GM19099 (cell line): Measurements from ENCODE around the gene SMKR1.

ENCODE experiments used
- POLR2A ChIP-seq: IDR thresholded peaks from 3 replicates; pipeline ENCODE4 v1.6.1; 2011; ENCODE audit warnings: low read depth; ENCODE audit not compliant: insufficient read length; ENCODE audit errors: extremely low read depth

SMKR1 gene

DNA sequence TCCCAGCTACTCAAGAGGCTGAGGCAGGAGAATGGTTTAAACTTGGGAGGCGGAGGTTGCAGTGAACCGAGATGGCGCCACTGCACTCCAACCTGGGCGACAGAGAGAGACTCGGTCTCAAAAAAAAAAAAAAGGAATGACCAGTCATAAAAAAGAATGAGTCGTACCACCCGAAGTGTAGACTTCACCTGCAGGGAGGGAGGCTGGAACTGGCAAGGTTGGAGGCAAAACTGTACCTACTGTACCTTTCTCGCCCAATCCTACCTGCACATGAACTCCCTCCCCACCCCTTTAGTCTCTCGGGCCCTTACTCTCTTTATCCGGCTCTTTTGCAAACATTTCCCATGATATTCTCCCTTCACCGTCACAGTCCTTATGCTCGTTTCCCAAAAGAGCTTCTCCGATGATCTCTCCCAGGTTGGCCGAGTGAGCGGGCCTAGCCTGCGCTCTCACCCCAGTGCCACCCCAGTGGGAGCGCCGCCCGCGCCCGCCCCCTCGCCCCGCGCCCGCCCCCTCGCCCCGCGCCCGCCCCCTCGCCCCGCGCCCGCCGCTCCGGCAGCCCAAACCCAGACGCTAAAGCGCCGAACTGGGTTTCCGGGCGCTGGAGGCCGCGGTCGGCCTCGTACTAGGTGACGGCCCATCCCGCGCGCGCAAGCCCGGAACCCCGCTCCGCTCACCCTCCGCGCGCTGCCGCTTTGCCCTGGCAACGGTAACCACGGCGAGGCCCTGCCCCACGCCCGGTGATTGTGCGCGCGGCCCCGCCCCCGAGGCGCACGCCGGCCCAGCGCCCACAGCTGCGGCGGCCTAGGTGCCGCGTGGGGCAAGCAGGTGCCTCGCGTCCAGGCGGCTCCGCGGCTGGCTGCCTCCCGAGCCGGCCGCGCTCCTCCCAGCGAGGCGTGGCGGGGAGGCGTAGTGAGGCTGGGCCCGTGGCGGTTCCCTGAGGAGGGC lies at the start of gene SMKR1:
Gene SMKR1 (plus strand): TSS at position 772 of the 948 bp plus-strand sequence. CDS start 294 bp downstream, outside the sequence.
- peak; percentile 55 for TF ChIP-seq POLR2A

DNA sequence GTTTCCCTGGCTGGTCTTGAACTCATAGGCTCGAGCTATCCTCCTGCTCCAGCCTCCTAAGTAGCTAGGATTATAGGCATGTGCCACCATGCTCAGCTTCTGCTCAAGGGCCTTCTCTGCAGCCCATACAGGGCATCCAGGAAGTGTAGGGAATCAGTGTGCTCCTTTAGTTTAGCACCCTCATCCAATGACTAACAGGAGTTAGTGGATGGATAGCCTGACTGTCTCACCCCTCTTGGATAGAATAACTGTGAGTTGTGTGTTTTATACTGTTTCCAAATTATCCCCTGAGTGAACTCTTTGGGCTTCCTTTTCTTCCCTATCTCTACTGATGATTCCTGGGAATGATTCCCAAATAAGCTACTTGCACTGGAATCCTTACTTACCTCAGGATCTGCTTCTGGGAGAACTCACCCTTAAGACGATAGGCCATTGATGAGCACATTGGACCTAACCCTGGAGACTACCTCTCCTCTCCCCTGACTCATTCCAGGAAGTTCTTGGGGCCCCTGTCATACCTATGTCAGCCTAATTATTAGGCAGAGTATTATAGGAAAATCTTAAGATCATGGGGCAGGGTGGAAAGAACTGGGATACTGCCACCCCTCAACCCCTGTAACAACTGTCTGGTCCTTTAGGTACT lies 49.6 kb upstream of the SMKR1 start:
- TF ChIP-seq POLR2A, result no peak

DNA sequence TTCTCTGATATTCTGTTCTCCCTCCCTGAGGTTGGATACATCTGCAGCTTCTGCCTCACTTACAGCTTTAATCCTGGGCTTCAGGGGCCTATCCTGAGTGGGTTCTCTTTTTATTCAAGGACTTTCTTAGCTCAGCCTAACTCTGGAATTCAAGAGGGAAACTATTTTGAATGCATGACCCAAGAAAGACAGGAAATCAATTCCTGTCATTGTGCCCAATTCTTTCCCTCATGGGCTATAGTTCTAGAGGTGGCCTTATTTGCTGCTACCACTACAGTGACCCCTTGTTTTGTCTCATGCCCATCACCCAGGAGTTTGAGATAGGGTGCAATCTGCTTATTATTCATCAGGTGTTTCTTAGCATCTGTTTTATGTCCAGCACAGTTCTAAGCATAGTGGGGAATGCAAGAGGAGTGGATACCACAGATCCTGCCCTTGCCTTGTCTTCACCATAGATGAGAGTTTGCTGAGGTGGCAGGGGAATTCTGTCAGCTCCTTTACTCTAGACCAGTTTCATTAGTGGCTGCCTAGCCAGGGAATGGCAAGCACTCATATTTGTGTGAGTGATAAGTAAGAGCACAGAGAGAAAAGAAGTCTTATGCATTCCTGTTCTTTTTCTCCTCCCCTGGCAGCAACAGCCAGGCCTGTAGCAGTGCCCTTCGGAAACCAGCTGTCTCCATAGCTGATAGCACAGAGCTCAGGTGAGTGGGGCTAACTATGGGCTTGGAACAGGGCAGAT lies 48.7 kb upstream of the SMKR1 start:
- TF ChIP-seq POLR2A, result no peak

DNA sequence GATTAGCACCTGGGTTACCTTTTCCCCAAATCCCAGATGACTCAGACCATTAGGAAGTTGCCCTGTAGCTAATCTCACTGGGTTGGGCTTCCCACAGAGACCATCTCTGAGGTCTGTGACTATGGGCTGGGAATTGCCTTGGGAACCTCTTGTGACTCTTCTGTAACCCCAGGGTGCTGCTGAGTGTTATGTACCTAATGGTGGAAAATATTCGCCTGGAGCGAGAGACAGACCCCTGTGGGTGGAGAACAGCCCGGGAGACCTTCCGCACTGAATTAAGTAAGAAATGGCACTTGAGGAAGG lies 48.1 kb upstream of the SMKR1 start:
- no peak for TF ChIP-seq POLR2A

DNA sequence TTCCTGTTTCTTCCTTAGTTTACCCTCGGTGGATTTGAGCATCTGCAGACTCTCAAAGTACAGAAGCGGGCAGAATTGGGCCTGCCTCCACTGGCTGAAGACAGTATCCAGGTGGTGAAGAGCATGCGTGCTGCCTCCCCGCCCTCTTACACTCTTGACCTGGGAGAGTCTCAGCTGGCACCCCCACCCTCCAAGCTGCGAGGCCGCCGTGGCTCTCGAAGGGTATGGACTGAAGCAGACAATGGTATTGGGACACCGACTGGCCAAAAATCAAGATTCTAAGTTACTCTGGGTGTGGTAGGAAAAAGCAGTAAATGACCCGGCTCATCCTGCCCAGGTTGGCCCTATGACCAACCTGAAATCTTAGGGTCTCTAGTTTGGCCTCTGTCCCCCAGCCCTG lies 45.9 kb upstream of the SMKR1 start:
- TF ChIP-seq POLR2A, result no peak

DNA sequence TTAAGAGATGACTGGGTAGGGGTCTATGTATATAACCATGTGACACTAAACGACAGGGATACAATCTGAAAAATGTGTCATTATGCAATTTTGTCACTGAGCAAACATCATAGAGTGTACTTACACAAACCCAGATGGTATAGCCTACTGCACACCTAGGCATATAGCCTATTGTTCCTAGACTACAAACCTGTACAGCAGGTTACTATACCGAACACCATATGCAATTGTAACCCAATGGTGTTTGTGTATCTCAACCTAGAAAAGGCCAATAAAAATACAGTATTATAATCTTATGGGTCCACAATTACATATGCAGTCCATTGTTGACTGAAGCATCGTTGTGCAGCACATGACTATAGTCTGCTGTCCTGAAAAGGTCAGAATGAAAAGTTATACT lies 45.2 kb upstream of the SMKR1 start:
- no peak for TF ChIP-seq POLR2A

DNA sequence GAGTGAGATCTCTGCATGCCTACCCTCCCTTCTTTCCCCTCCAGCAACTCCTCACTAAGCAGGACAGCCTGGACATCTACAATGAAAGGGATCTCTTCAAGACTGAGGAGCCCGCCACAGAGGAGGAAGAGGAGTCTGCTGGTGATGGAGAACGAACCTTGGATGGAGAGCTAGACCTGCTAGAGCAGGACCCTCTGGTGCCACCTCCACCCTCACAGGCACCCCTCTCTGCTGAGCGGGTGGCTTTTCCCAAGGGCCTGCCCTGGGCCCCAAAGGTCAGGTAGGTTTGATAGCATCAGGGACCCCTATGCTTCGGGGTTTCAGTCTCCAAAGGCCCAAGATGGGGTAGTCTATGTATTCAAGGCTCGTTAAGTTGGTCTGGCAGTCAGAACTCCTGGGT lies 44.2 kb upstream of the SMKR1 start:
- TF ChIP-seq POLR2A, result no peak

DNA sequence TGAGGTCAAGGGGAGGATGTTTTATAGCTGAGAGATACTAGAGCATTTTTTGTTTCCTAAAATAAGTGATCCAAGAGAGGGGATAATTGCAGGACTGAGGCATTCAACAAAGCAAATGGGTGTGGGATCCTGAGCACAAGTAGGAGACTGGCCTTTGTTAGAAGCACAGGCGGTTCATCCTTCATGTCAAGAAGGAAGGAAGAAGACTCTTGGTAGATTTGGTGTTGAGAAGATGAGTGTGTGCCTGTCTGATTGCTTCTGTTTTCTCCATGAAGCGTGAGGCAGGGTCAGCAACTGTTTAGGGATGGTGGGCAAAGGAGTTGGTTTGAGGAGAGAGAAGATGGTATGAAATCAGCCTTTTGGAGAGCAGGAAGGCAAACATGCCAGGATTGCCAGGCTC lies 40.5 kb upstream of the SMKR1 start:
- no peak for TF ChIP-seq POLR2A

DNA sequence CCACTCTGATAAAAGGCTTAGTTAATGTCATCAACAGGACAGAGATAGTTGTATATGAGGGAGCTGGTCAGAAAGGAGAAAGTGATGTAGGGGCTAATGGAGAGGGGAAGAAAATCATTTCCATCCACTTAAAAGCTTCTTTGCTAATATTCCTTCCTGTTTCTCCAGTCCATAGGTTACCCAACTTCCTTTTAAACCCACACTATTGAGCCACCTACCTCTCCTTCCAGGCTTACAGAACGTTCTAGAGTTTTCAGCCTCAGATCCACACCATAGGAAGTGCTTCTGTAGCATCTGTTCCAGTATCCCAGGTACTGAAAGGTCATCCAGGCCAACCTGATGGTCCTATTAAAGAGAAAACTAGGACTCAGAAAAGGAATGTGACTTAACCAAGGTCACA lies 39.9 kb upstream of the SMKR1 start:
- TF ChIP-seq POLR2A, result no peak

DNA sequence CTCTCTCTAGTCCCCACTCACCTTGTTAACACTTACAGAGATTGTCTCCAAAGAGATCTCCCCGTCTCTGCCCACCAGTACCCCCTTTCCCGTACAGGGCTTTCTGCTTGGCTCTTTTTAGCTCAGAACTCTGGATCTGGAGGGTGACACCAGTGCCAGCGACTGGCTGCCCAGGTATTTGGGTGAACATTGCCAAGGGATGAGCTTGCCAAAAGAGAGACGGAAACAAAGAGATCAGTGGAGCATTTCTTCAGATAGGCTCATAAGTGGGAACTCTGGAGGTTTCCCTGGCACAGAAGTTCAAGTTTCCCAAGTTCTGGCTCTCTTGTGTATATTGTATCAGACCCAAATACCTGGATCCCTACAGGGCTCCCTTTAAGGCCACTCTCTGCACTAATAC lies 38.1 kb upstream of the SMKR1 start:
- no peak for TF ChIP-seq POLR2A

DNA sequence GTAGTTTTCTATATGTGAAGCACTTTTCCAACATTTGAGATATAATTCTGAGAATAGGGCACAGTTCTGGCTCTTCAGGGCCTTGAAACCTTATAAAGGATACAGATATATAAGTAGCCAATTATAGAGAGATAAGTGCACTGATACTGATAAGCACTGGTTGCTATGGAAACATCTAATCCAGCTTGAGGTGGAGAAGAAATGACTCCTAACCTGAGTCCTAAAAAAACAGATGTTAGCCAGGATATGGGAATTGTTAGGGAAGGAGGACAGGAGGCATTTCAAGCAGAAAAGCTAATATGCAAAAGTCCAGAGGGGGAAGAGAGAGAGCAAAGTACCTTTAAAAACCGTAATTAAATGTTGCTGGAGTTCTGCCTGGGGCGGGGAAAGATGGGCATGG lies 37.3 kb upstream of the SMKR1 start:
- TF ChIP-seq POLR2A, result no peak

DNA sequence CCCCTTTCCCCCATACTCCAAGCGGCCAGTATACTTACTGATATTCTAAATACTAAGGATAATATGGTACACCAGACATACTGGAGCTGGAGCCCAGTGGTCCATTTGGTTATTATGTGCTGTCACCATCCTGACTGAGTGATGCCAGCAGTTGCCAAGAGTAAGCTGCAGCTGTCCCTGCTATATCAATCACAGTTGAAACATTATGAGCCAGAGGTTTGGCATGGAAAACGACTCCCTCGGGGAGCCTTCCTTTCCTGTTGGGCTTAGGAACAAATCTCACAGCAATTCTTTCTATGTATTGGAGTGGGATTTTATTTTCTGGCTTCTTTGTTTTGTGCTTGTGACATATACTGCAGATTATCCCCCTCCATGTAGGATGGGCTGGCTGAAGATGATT lies 35.5 kb upstream of the SMKR1 start:
- TF ChIP-seq POLR2A, result no peak

DNA sequence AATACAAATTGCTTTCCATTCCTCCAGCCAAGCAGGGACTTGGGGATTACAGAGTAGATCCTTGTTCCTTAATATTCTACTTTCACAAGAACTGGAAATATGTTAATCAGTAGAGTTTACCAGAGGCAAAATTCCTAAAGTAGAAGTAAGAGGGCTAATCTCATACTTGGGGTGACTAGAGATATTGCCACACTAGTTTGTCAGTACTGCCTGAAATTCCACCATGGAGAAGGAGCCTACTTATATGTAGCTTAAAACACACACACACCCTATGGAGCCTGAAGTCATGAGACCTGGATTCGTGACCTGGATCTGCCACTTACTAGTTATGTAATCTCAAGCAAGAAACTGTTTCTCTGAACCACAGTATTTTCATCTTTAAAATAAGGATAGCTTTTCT lies 34.2 kb upstream of the SMKR1 start:
- no peak for TF ChIP-seq POLR2A

DNA sequence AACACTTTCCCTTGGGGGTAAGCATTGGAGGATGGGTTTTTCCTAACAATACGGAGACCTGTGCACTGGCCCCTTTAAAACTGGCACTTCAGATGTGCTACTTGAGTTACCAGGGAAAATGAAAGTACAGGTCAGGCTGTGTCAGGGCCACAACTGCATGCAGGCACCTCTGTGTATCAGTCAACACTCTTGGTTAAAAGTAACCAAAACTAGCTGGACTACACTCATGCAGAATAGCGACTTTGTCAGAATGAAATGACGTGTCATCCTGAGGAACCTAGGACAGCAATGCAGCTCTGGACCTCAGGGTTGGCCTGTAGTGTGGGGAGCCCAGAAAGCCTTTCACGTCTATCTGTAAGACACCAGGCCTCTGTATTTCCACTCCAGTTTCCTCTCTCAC lies 33.8 kb upstream of the SMKR1 start:
- no peak for TF ChIP-seq POLR2A

DNA sequence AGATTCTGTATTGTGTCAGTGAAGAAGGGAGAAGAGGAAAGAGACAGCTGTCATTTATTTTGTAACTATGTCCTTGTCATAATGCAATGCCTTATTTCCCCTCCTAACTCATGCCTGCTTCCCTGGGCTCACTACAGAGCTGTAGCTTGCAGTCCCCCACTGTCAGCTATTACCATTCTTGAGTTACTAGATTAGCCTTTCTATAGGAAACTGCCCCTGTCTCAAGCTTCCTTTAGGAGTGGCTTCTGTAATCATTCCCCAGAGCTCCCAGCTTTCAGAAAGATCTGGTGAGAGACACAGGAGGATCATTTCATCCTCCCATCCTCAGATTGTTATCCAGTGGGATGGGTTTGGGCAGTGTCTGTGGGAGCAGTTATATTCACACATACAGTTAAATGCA lies 32.4 kb upstream of the SMKR1 start:
- TF ChIP-seq POLR2A, result no peak

DNA sequence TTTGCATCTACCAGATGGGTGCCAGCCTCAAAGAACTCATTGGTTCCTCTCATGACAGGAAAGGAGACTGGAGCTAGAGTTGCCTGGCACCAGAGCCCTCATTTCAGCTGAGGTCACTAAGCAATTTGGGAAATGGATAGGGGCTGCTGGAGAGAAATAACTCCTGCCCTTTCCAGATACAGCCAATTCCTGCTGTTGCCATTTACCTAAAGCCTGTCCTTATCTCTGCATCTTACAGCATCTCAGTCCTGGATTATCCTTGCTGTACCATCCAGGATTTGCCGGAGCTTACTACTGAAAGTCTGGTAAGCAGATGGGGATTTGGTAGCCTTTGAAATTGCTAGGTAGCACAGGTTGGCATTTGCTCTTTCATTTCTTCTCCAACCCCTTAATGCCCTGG lies 31.9 kb upstream of the SMKR1 start:
- no peak for TF ChIP-seq POLR2A
